Fibroblast of skin of right biceps (primary cell): Measurements from ENCODE around the gene SEC14L3.
A peak's percentile ranks its signal among the peaks of the same experiment; 100 is the strongest.
"Not testable (repeated sequence)": the region's sequence is repeated elsewhere in the genome, so short reads cannot be mapped to it uniquely, and the experiment has no call there.

ENCODE experiments used
- DNase-seq: peaks from one replicate; pipeline ENCODE4 v3.0.0-alpha.2; 2013

Gene SEC14L3

GRCh38 chr22:30485362-30485988 lies 13.7 kb upstream of the SEC14L3 start:
- peak; percentile 41 for DNase-seq

- no peak for DNase-seq
Observed at GRCh38 chr22:30483169-30483568, 11.4 kb upstream of the SEC14L3 start.

GRCh38 chr22:30481711-30482110 lies 9.9 kb upstream of the SEC14L3 start:
- peak; percentile 64 for DNase-seq

- DNase-seq = no peak
Observed at GRCh38 chr22:30479981-30480380, 8.2 kb upstream of the SEC14L3 start.

- DNase-seq = no peak
Observed at GRCh38 chr22:30474683-30475424, 3.0 kb upstream of the SEC14L3 start.

- DNase-seq = no peak
Observed at GRCh38 chr22:30474121-30474520, 2.3 kb upstream of the SEC14L3 start.

GRCh38 chr22:30472994-30473720 lies 1.3 kb upstream of the SEC14L3 start:
- no peak for DNase-seq

- DNase-seq = no peak
Observed at GRCh38 chr22:30470655-30471054, 1.2 kb downstream of the SEC14L3 start.

GRCh38 chr22:30469165-30469564 lies 2.7 kb downstream of the SEC14L3 start:
- no peak for DNase-seq

- not testable (repeated sequence) for DNase-seq
Observed at GRCh38 chr22:30460555-30460954, 11.3 kb downstream of the SEC14L3 start.

GRCh38 chr22:30460147-30460546 lies 11.7 kb downstream of the SEC14L3 start:
- no peak for DNase-seq

GRCh38 chr22:30459181-30460052 lies 12.4 kb downstream of the SEC14L3 start:
- no peak for DNase-seq

- DNase-seq = no peak
Observed at GRCh38 chr22:30457981-30458380, 13.8 kb downstream of the SEC14L3 start.

- no peak for DNase-seq
Observed at GRCh38 chr22:30455075-30455840, 16.6 kb downstream of the SEC14L3 start.

GRCh38 chr22:30453731-30454510 lies 17.9 kb downstream of the SEC14L3 start:
- DNase-seq = no peak

- no peak for DNase-seq
Observed at GRCh38 chr22:30452861-30453260, 19.0 kb downstream of the SEC14L3 start.

- DNase-seq = not testable (repeated sequence)
Observed at GRCh38 chr22:30451488-30451887, 20.3 kb downstream of the SEC14L3 start.

- DNase-seq = no peak
Observed at GRCh38 chr22:30447656-30448055, 24.2 kb downstream of the SEC14L3 start.

- peak; percentile 14 for DNase-seq
Observed at GRCh38 chr22:30445438-30446145, 26.2 kb downstream of the SEC14L3 start.

GRCh38 chr22:30444632-30445437 lies 27.0 kb downstream of the SEC14L3 start:
- DNase-seq = peak; percentile 62
